HepG2 (cell line): ENCODE data around the gene DDO. TPM values are rescaled to one million over a fixed set of nuclear protein-coding genes. Genes with fewer than 3 reads are reported as not detected.

Source experiments
- BORCS8-MEF2B ChIP-seq: sonication (generic); formaldehyde crosslinking; IDR thresholded peaks from 2 replicates; pipeline ENCODE4 v1.8.0; 2022; ENCODE audit warnings: mild to moderate bottlenecking, missing genetic modification reagents
- CENPBD1 ChIP-seq: sonication (generic); formaldehyde crosslinking; IDR thresholded peaks from 2 replicates; pipeline ENCODE4 v1.8.0; 2022; ENCODE audit warnings: missing genetic modification reagents, low read depth, mild to moderate bottlenecking, borderline replicate concordance
- CREB3 ChIP-seq: sonication (generic); formaldehyde crosslinking; IDR thresholded peaks from 2 replicates; pipeline ENCODE4 v1.5.0; 2020; ENCODE audit warnings: missing genetic modification reagents
- DRAP1 ChIP-seq: IDR thresholded peaks from 2 replicates; pipeline ENCODE4 v1.6.1; 2016; ENCODE audit warnings: missing genetic modification reagents, missing compliant biosample characterization
- EHMT2 ChIP-seq: fragments of 200-600 bp; sonication (generic); IDR thresholded peaks from 2 replicates; pipeline ENCODE4 v1.7.0; 2017; ENCODE audit warnings: antibody characterized with exemption, low read depth, low read length, borderline replicate concordance
- HMG20A ChIP-seq: IDR thresholded peaks from 2 replicates; pipeline ENCODE4 v1.6.1; 2016; ENCODE audit warnings: borderline replicate concordance
- ISL2 ChIP-seq: sonication (generic); formaldehyde crosslinking; IDR thresholded peaks from 2 replicates; pipeline ENCODE4 v1.5.0; 2020; ENCODE audit warnings: missing genetic modification reagents
- KMT2A ChIP-seq: sonication (generic); formaldehyde crosslinking; IDR thresholded peaks from 2 replicates; pipeline ENCODE4 v1.4.0; 2020; ENCODE audit warnings: missing genetic modification reagents
- MEF2D ChIP-seq: sonication (generic); formaldehyde crosslinking; IDR thresholded peaks from 2 replicates; pipeline ENCODE4 v1.5.1; 2020; ENCODE audit warnings: mild to moderate bottlenecking, missing genetic modification reagents
- SNRNP70 ChIP-seq: fragments of 200-400 bp; formaldehyde crosslinking; IDR thresholded peaks from 2 replicates; pipeline ENCODE4 v1.6.1; 2017; ENCODE audit warnings: mild to moderate bottlenecking, low read depth, low read length, moderate library complexity
- ZBTB39 ChIP-seq: sonication (generic); formaldehyde crosslinking; IDR thresholded peaks from 2 replicates; pipeline ENCODE4 v1.5.0; 2020; ENCODE audit warnings: missing genetic modification reagents
- ZNF224 ChIP-seq: sonication (generic); formaldehyde crosslinking; IDR thresholded peaks from 2 replicates; pipeline ENCODE4 v1.5.0; 2020; ENCODE audit warnings: mild to moderate bottlenecking, missing genetic modification reagents
- ZNF333 ChIP-seq: sonication (generic); formaldehyde crosslinking; IDR thresholded peaks from 2 replicates; pipeline ENCODE4 v1.4.0; 2020; ENCODE audit warnings: mild to moderate bottlenecking, missing genetic modification reagents, borderline replicate concordance
- ZNF382 ChIP-seq: sonication (generic); formaldehyde crosslinking; IDR thresholded peaks from 2 replicates; pipeline ENCODE4 v1.5.0; 2020; ENCODE audit warnings: missing genetic modification reagents, mild to moderate bottlenecking, borderline replicate concordance
- ZNF512 ChIP-seq: sonication (generic); formaldehyde crosslinking; IDR thresholded peaks from 2 replicates; pipeline ENCODE4 v1.4.0; 2020; ENCODE audit warnings: mild to moderate bottlenecking, missing genetic modification reagents
- ZNF598 ChIP-seq: sonication (generic); formaldehyde crosslinking; IDR thresholded peaks from 2 replicates; pipeline ENCODE4 v1.5.1; 2020; ENCODE audit warnings: mild to moderate bottlenecking, missing genetic modification reagents, borderline replicate concordance
- ZNF644 ChIP-seq: IDR thresholded peaks from 2 replicates; pipeline ENCODE4 v1.6.1; 2016; ENCODE audit warnings: low read depth
- ZNF777 ChIP-seq: sonication (generic); formaldehyde crosslinking; IDR thresholded peaks from 2 replicates; pipeline ENCODE4 v1.4.0; 2020; ENCODE audit warnings: missing genetic modification reagents
- ZSCAN30 ChIP-seq: sonication (generic); formaldehyde crosslinking; IDR thresholded peaks from 2 replicates; pipeline ENCODE4 v1.5.0; 2020; ENCODE audit warnings: mild to moderate bottlenecking, missing genetic modification reagents
- polyA plus RNA-seq, 8 experiments: library from polyadenylated mRNA; depleted of rRNA in 3 of 8; stranded (reverse) in 7 of 8; unstranded in 1 of 8; fragments of >200 nt; fragmentation: Illumina TruSeq in 4 of 8; extraction: Trizol in 4 of 8; gene quantifications; 2 replicates each; pipeline versions ENCODE4 v1.2.1 to v1.2.3, GENCODE V29; 2011 to 2016; ENCODE audit warnings: low read depth in 4 of 8, missing spikeins in 1 of 8, mixed read lengths in 1 of 8; ENCODE audit not compliant: insufficient read depth in 1 of 8
- total RNA-seq, 5 experiments: library from RNA; depleted of rRNA; stranded (reverse); fragments of >200 nt; fragmentation: Illumina TruSeq; extraction: Trizol; gene quantifications; 2 replicates each; pipeline ENCODE4 v1.2.3, GENCODE V29; 2016; ENCODE audit warnings: low read depth in 1 of 5
- TF ChIP-seq, protein P1 (sequence below): sonication (generic); formaldehyde crosslinking; IDR thresholded peaks from 2 replicates; pipeline ENCODE4 v1.8.0; 2022; ENCODE audit warnings: missing genetic modification reagents, mild to moderate bottlenecking, inconsistent platforms, borderline replicate concordance
- TF ChIP-seq, protein P2 (sequence below): sonication (generic); formaldehyde crosslinking; conservative IDR thresholded peaks from 2 replicates; pipeline ENCODE4 v1.4.0; 2020; ENCODE audit warnings: missing genetic modification reagents
- TF ChIP-seq, protein P3 (sequence below): sonication (generic); formaldehyde crosslinking; IDR thresholded peaks from 2 replicates; pipeline ENCODE4 v1.4.0; 2020; ENCODE audit warnings: missing genetic modification reagents

DDO gene
- total and polyA plus RNA-seq, 2 of the 13 experiments (the other 11 are each of a cell fraction or from before 2014, with no cell fraction given): 6.1 to 10.3 TPM

DNA sequence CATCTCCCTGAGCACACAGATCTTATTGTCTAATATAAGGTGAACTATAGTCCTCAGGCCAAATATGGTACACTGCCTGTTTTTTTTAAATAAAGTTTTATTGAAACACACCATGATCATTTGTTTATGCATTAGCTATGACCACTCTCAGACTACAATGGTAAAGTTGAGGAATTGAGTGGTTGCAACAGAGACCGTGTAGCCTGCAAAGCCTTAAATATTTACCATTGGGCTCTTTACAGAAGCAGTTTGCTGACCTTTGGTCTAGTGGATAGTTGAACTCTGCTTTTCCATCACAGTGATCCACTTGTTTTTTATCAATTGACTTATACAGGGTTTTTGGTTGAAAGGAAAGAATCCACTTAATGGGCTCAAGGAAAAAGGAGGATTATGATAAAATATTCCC is 29.9 kb downstream of the DDO start (continued):
- TF ChIP-seq ZSCAN30 (no peak), EHMT2 (peak; percentile 95; the same call in 1 of the 2 replicates), CREB3 (no peak), ZNF333 (no peak), ZNF598 (CRISPR knock-in tag) (no peak), ZBTB39 (CRISPR knock-in tag) (no peak), DRAP1 (CRISPR knock-in tag) (no peak), ZNF382 (CRISPR knock-in tag) (no peak), ZNF777 (CRISPR knock-in tag) (no peak), HMG20A (CRISPR knock-in tag) (peak; percentile 71; the same call in 1 of the 2 replicates), CENPBD1 (CRISPR knock-in tag) (no peak), ZNF512 (CRISPR knock-in tag) (no peak), BORCS8-MEF2B (no peak), ZNF224 (CRISPR knock-in tag) (no peak), SNRNP70 (no peak), ZNF644 (CRISPR knock-in tag) (peak; percentile 96), MEF2D (CRISPR knock-in tag) (no peak), ISL2 (CRISPR knock-in tag) (peak; percentile 23; the same call in 1 of the 2 replicates), KMT2A (CRISPR knock-in tag) (no peak)
- TF ChIP-seq, protein P1, sequence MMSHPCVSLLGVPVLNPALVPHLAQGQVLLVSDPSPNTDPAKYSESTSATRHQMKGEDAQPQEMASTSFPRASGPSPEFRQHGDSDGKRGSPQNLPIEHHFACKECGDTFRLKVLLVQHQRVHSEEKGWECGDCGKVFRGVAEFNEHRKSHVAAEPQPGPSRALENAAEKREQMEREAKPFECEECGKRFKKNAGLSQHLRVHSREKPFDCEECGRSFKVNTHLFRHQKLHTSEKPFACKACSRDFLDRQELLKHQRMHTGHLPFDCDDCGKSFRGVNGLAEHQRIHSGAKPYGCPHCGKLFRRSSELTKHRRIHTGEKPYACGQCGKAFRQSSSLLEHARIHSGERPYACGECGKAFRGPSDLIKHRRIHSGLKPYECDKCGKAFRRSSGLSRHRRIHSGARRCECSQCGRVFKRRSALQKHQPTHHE (CRISPR knock-in tag): no peak
- TF ChIP-seq, protein P2, sequence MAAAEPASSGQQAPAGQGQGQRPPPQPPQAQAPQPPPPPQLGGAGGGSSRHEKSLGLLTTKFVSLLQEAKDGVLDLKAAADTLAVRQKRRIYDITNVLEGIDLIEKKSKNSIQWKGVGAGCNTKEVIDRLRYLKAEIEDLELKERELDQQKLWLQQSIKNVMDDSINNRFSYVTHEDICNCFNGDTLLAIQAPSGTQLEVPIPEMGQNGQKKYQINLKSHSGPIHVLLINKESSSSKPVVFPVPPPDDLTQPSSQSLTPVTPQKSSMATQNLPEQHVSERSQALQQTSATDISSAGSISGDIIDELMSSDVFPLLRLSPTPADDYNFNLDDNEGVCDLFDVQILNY: no peak
- TF ChIP-seq, protein P3, sequence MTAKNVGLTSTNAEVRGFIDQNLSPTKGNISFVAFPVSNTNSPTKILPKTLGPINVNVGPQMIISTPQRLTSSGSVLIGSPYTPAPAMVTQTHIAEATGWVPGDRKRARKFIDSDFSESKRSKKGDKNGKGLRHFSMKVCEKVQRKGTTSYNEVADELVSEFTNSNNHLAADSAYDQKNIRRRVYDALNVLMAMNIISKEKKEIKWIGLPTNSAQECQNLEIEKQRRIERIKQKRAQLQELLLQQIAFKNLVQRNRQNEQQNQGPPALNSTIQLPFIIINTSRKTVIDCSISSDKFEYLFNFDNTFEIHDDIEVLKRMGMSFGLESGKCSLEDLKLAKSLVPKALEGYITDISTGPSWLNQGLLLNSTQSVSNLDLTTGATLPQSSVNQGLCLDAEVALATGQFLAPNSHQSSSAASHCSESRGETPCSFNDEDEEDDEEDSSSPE: no peak
